ENCODE data around the gene DNAJB5.
A peak's percentile ranks its signal among the peaks of the same experiment; 100 is the strongest.

DNA sequence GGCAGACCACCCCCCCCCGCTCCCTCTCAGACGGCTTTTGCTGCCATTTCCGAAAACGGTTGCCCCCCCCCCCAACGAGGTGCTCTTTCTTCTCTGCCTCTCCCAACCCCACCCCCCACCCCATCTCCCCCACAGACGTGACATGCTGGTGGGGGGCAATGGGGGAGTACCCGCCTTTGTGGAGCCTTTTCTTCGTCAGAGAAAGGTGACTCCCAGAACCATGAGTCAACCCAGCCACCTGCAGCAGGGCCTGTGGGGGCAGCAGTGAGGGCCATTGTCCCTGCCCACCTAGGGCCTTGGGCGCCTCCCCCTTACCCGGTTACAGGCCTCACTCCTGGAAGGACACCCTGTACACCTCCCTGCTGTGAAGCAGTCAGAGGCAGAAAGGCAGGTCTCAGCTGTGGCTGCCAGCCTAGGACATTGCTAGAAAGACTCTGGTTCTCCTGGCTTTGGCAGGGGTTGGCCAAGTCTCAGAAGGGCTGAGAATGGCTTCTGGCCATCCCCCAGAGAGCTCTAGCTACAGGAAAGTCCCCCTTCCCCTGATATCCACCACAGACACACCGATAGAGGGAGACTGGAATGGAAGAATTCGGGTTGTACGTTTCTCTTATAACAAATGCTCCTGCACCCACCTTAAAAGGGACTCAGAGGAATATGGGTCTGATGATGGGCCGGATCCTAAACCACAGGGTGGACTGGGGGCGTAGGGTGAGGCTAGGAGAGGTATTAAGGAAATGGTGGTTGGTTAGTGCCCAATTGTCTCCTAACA lies 2.2 kb downstream of the DNAJB5 start:
- TF ChIP-seq, protein P1, sequence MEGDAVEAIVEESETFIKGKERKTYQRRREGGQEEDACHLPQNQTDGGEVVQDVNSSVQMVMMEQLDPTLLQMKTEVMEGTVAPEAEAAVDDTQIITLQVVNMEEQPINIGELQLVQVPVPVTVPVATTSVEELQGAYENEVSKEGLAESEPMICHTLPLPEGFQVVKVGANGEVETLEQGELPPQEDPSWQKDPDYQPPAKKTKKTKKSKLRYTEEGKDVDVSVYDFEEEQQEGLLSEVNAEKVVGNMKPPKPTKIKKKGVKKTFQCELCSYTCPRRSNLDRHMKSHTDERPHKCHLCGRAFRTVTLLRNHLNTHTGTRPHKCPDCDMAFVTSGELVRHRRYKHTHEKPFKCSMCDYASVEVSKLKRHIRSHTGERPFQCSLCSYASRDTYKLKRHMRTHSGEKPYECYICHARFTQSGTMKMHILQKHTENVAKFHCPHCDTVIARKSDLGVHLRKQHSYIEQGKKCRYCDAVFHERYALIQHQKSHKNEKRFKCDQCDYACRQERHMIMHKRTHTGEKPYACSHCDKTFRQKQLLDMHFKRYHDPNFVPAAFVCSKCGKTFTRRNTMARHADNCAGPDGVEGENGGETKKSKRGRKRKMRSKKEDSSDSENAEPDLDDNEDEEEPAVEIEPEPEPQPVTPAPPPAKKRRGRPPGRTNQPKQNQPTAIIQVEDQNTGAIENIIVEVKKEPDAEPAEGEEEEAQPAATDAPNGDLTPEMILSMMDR (IDR thresholded peaks at IDR 0.05), result peak in 3 of 4 experiments; percentile 20 to 34 (median 28)
- TF ChIP-seq EP300 (IDR thresholded peaks at IDR 0.05), result peak; percentile 56
- TF ChIP-seq POLR2A (IDR thresholded peaks at IDR 0.05), result peak; percentile 28 to 37
- peak; percentile 83 for TF ChIP-seq POLR2AphosphoS5 (IDR thresholded peaks at IDR 0.05)
